HG03432 (cell line): Measurements from ENCODE around the gene CTBP2.

Experiments used
- ATAC-seq: cut with Tn5 transposase; IDR thresholded peaks from one replicate; pipeline ENCODE4 v1.9.1; 2021; ENCODE audit warnings: mild to moderate bottlenecking, moderate library complexity; ENCODE audit not compliant: unreplicated experiment

Gene CTBP2

DNA sequence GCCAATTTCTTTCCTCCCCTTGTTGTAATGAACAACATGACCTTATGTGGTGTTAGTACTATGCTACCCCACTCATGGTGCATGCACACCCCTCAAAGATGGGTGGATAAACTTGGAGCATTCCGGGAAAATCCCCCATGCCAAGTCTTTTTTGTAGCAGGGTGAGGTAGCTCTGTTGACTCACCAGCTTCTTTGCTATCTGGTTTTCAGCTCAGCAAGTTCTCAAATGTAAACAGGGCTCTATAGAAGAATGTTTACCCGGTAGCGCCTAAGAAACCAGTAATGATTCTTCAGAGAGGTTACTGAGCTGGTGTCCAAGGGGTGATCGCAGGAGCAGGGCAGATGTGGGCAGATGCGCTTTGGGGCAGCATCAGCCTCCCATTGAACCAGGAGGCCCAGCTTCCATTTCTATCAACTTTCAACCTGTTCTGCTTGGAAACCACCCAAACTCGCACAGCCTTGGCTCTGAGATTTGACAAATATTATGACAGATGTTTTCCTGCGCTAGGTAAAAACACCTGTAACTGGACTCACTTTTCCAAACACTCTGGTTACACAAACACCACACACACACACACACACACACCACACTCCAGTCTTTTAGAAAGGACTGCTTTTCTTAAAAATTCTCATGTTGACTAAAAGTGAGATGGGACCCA is 130.7 kb downstream of the CTBP2 start:
- no peak for ATAC-seq

DNA sequence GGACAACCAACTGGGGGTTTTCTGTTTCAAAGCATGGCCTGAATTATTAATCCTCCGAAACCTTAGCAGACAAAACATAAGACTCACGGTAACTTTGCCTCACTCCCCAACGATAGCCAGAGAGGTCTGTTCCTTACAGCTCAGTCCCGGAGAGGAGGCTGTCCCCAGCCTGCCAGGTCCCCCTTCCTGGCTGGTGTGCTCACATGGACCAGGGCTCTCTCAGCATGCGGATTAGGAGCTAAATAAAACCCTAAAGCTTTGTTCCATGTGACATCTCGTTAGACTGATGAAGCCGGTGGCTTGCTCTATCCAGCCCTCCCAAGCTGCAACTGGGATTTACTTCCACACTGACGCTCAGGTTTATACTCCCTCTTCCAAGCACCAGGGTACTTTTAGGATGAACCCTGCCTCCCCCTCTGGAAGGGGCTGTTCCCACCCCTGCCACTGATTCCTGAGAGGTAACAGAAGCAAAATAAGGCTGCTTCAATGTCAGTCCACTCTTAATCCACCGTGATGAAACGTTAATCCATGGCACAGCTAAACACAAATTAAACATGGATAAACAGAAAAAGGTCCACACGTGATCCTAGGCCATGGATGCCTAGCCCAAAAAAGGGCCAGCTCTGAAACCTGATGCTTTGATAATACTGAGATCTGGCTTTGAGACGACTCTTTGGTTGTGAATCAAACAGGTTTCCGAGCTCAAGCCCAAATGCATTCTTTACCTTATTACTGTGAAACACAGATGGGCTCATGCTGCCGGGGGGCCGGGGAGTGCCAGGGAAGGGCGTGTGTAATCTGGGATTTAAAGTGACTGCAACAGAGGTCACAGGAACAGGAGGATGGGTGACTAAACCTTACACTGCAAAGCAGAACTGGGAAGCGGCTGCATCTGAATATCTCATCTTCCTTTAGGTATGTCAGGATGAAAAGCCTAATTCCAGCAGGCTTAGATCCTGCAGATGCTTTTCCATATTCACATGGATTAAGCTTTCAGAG is 132.2 kb downstream of the CTBP2 start:
- no peak for ATAC-seq

DNA sequence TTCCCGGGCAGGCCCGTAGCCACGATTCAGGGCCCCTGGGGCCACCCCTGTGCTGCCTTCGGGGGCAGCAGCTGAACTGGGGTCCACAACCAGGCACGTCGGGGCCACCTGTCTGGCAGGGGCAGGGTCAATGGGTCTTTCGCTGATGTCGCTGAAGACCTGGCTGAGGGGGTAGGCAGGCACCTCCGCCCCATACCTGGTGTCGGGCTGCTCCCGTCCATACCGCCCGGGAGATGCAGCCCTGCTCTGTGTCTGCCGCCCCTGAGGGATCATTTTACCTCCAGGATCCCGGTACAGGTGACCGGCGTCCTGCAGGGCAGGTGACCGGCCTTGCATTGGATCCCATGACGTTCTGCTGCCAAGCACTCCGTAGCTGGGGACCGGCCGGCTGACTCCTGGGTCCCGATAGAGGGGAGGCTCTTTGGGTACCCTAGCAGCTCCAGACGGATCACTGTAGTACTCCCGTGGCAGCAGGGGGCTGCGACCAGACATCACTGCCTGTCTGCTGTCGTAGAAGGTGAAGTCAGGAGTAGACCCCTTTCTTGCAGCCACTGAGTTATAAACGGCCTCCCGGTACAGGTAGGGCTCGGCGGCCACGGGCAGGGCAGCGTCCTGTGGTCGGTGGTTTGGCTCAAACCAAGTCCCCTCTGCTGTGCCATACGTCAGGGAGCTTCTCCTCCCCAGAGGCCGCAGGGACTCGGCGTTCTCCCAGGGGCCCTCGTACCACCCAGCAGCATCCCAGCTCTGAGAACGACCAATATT is 133.2 kb downstream of the CTBP2 start:
- ATAC-seq: no peak

DNA sequence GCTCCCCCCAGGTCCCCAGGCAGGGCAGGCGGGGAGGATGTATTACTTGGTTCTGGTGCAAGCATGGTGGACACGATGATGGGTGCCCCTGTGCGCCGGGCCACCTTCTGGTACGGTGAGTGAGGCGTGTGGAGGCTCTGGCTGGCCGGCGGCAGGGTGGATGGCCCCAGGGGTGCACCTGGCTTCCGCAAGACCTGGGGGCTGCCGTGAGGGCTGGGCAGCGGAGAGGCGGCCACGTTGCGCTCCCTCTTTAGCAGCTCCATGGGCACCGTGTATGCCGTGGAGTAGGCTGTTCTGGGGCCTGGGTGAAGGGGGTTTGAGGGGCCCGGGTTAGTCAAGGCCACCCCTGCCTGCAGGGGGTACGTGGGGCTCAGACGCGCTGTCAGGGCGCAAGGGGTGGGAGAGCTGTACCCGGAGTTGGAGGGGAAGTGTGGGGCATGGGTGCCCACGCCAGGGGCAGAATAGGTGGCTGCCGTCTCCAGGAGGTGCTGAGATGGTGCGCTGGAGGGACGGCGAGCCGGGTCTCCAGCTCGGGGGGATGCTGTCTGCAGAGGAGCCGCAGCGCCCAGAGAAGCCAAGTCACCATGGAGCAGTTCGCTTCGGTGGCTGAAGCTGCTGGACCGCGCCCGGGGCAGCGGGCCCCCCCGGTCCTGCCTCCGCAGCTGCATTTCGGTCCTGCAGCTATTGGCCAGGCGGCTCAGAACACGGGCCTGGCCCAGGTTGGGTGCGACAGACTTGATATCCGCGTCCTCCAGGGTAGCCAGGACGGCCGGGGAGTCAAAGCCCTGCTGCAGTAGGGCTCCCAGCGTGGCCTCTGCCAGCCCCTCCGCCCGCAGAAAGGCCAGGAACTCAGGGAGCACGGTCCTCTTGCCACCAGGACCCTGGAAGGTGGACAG is 134.1 kb downstream of the CTBP2 start:
- ATAC-seq: no peak

DNA sequence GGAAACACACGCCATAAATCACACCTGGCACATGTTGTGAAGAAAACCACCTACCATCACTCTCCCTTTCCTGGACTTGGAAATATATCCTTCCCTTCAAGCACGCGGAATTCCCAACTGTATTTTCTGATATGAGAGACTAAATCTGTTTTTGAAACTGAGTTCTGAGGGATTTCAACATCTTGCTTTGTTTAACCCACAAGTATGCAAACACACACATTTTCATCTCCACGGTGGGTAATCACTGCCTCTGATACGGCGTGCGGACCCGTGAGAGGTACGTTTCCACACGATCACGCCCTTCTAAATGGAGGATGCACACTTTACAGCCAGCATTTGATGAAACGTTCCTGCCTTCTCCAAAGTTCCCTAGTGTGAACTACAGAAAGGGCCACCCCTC is 135.0 kb downstream of the CTBP2 start:
- no peak for ATAC-seq

DNA sequence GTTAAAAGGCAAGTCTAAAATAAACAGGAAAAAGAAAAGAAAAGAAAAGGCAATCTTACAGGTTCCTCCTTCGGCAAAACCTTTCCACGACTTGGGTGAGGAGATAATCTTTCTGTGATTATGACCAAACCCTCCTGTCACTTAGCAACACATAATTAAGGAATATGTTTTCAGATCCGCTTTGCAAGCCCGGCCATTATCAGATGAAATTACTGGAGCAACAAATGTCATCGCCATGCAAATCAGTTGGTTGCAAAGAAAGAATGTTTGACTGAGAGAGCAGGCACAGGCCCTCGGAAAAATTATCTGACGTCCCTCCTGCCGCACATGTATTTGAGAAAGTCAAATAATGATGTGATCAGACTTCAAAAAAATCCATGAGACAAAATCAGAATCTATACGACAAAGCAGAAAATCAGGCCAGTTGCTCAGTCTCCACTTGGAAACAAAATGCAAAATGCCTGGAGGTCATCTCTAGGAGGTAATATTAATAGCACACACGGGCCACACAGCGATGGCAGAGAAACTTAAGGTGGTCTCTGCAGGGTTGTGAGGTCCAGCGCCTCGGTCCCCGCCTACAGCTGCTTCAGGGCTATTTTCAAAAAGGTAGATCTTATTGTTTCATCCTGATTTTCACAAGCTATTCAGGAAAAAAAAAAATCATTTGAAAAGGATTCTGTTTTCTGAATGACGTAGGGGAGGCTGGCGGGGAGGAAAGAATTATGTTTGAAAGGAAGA is 135.7 kb downstream of the CTBP2 start:
- ATAC-seq: no peak

DNA sequence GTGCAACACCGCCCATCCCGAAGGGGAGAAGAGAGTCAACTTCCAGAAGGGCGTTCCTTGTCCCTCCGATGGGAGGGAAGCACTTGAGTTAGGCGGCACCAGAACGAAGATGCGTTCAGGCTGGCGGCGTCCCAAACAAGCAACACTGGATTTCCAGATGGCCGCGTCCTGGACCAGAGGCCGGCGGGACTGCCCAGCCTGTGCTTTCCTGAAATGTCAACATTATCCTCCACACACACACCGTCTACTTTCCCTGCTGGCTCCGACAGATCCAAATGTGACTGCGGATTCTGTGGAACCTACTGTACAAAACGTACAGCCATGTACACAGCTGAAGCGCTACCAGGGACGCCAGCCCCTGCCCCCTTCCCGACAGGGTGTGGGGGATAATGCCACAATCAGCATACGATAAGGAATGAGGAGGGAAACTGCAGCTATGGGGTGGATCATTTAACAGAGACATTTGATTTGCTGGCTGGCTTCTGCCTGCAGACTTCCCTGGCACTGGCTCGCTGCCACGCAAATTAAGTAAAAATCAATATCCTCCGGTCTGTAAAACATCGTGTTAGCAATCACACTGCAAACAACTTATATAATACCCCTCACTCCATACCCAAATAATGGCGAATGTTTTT is 136.4 kb downstream of the CTBP2 start:
- ATAC-seq: no peak

DNA sequence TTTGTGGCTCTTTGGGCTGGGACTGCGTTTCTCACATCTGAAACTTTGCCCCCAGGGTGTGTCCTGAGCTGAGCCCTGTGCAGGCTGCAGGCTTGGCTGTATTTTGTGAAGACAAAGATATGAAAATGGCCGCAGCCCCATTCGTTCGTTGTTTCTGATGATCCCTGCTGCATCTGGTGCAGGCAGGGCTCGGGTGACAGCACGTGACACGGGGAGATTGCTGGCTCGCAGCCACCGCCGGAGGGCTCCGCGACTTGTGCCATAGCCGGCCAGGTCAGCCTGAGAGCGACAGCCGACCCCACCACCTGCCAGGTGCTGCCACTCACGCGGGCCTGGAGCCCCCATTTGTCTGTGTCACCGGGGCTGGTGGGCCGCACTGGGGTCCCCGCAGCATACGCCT is 137.1 kb downstream of the CTBP2 start:
- no peak for ATAC-seq

DNA sequence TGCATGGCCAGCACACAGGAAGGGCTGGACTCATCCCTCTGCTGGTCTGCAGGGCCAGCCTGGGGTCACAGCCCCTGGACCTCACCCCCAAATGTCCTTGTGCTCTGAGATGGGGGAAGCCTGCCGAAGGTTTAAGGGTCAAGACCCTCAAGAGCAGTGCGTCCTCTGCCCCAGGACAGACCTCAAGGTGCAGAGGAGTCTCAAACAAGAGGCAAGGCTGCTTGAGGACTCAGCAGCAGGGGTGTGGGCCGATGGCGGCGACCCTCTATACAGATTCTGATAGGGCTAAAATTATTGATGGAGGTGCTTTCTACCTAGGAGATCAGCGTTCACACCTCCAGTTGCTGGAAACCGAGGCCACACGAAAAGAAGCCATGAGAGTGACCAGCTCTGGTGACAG is 137.7 kb downstream of the CTBP2 start:
- no peak for ATAC-seq

DNA sequence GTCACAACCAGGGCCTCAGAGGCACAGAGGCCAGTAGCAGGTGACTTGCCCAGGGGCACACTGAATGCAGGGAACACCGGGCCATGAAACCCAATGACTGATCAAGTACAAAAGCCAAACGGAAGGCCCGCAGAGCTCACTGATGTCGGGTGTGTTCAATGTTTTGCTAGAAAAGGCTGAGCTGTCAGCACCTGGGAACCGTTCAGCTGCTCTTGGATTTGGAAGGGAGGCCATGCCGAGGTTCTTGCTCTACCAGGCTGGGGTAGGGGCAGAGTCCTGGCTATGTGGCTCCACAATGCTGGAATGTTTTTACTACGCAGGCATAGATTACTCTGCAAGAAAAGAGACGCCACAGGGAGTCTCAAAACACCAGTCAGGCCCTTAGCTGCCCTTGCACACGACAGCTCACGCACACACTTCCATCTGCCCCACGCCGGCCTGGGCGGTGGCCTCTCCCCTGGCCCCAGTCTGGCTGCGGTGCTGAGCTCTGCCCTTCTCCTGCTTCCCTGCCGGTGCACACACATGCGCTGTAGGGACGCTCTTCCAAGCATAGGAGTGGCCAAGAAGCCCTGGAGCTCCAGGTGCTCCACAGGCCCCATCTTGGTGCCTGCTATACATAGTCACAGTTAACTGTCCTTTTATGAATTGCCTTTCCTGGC is 138.5 kb downstream of the CTBP2 start:
- no peak for ATAC-seq

DNA sequence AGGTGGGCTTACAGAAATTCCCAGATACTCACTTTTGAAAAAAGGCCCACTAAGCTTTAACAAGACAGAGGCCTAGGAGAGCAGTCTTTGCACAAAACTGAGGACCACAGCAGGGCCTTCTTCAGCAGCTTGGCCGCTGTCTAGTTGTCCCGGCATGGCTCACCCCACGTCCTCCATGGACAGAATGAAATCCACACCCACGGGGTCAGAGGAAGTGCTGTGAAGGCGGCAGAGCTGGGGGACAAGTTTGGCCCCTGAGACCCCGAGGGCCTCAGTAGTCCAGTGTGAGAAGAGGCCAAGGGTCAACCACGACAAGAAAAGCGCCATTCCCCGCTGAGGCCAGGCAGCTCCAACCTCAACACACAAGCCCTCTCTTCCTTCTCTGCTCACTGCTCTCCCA is 139.5 kb downstream of the CTBP2 start:
- ATAC-seq: no peak

DNA sequence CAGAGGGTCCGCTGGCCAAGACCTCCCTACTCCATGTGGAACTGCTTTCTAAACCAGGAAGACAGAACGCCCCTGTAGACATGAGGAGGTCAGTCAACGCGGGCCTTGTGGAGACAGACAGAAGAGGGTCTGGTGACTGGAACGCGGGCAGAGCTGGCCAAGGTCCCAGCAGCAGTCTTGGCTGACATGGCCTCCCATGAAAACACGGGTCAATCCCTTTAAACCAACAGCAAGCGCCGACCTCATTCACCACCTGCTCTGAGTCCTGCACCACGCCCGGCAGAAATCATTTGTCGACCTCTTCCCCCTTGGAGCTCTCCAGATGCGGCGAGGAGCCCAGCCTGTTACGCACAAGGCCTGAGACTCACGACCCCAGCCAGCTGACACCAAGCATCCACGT is 140.0 kb downstream of the CTBP2 start:
- ATAC-seq: no peak

DNA sequence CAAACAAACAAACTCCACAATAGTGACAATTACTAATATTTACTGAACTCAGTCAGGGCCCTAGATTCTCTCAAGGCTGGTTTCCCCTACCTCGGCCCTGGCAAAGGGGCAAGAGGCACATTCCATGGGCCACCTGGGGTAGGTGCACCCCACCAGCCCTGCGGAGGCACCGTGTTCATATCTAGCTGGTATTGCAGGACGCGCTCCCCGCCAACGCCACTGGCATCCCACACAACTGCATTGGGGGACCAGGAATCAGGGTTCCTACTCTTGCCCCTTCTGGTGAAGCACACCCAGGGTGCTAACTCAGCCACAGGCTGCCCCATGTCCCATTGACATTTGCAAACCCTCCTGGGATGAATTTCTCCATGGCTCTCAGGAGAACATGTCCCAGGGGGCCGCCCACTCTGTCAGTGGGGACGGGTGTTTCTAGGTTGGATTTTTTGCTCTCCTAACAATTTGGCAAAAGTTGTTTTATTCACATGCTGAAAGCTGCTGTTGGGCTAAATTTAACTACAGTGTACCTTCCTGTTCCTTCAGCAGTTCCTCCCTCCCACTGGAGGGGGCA is 141.7 kb downstream of the CTBP2 start:
- no peak for ATAC-seq

DNA sequence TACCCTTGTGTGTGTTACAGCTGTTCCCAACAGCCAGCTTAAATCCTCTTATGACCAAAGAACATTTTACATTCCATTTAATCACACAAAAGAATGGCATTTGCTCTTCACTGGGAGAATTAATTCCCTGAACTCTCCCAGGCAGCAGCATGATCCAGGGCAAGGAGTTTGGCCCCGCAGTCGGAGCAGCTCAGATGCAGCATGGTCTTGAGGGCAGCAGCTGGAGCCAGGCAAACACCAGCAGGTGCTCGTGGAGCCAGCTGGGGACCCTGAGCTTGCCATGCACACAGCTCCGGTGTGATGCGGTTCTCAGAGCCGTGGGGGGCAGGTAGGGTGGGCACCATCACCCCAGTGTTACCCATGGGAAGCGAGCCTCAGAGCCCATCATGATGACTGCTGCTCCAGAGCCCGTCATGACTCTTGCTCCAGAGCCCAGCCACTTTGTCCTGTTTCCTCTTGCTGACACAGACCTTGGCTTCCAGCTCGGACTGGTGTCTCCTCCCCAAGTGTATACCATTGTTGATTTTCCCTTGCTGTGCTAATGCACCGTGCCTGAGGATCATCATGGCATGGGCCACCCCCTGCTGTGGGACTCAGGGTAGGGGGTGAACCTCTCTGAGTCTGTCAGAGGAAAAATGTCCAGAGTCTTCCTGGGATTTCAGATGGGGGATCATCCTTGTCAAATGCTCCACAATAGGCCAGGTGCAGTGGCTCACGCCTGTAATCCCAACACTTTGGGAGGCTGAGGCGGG is 142.6 kb downstream of the CTBP2 start:
- ATAC-seq: no peak

DNA sequence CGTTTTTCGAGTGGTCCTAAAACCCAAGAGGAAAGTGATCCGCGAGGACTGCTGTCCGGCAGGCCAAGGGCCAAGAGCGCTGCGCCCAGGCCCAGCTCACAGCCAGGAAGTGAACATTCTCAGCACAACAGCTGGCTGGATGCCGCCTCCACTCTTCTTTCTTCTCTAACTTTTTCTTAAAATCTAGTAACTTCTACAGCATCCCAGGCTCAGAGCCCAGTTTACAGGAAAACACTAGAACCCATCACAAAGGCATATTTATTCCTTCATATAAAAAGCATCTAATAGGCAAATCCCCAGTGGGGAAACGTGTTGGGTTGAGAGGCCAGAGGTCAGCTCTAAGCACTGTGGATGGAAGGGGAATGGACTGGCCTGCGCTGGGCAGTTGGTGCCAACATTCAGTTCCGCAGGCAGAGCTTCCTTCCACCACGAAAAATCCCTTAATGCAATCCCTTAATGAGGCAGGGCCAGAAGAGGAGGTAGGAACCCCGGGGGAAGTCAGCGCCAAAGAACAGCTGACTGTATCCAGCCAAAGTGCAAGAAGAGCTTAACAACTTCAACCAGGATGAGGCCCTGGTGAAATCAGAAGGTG is 143.7 kb downstream of the CTBP2 start:
- no peak for ATAC-seq

DNA sequence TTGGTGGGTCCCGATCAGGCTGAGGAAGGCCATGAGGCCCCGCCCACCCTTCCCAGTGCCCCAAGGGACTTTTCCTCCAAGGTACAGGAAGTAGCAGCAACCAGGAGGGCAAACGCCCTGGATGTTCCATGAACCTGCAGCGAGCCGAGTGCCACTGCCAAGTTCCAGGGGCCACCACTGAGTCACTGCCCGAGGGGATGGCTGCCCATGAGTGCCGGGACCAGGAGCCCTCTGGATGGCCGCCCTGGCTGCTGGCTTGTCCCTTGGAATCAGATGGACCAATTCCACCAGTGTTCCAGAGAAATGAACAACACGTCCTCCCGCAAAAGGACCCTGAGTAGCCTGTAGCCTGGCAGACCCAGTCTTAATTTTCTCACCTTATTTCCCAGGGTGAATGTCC is 144.2 kb downstream of the CTBP2 start:
- no peak for ATAC-seq

DNA sequence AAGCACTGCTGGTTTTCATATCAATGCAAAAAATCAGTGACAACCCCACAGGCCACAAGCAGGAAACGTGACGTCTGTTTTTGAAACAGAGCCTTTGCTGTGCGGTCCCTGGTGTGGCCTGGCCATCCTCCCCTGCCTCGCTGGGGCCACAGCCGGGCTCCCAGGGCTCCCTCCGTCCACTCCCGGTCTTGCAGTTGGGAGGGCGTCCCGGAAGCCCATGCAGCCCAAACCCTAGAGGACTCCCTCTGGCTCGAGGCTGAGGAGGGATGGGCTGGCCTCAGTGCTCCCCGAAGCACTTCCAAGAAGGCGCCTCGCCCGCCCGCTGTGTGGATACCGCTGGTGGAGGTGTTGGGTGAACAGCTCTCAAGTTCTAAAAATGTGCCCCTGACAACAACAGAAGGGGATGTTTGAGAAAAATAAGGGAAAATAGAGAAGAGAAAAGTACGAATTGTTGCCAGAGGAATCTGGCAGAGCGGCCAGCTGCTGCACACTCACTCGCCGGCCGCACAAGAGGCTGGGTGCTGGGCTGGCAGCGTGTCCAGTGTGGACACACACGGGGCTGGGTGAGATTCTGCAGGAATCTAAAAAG is 144.9 kb downstream of the CTBP2 start:
- ATAC-seq: no peak
